GM10266 (cell line): ENCODE measurements around the gene BHLHE23.
A peak's percentile ranks its signal among the peaks of the same experiment; 100 is the strongest.
"Not testable (repeated sequence)": the region's sequence is repeated elsewhere in the genome, so short reads cannot be mapped to it uniquely, and the experiment has no call there.

Experiments used
- DNase-seq: peaks from one replicate; pipeline ENCODE4 v3.0.0; 2012; ENCODE audit errors: extremely low spot score
- TF ChIP-seq, protein P1 (sequence below): IDR thresholded peaks from 2 replicates; pipeline ENCODE4 v1.5.1; 2012; ENCODE audit warnings: mild to moderate bottlenecking, low read depth; ENCODE audit not compliant: control insufficient read depth, insufficient read depth; ENCODE audit errors: missing control alignments

Gene BHLHE23

GRCh38 chr20:63042448-63043071 is 35.8 kb upstream of the BHLHE23 start:
- TF ChIP-seq, protein P1, sequence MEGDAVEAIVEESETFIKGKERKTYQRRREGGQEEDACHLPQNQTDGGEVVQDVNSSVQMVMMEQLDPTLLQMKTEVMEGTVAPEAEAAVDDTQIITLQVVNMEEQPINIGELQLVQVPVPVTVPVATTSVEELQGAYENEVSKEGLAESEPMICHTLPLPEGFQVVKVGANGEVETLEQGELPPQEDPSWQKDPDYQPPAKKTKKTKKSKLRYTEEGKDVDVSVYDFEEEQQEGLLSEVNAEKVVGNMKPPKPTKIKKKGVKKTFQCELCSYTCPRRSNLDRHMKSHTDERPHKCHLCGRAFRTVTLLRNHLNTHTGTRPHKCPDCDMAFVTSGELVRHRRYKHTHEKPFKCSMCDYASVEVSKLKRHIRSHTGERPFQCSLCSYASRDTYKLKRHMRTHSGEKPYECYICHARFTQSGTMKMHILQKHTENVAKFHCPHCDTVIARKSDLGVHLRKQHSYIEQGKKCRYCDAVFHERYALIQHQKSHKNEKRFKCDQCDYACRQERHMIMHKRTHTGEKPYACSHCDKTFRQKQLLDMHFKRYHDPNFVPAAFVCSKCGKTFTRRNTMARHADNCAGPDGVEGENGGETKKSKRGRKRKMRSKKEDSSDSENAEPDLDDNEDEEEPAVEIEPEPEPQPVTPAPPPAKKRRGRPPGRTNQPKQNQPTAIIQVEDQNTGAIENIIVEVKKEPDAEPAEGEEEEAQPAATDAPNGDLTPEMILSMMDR: peak; percentile 6
- DNase-seq: no peak

DNA sequence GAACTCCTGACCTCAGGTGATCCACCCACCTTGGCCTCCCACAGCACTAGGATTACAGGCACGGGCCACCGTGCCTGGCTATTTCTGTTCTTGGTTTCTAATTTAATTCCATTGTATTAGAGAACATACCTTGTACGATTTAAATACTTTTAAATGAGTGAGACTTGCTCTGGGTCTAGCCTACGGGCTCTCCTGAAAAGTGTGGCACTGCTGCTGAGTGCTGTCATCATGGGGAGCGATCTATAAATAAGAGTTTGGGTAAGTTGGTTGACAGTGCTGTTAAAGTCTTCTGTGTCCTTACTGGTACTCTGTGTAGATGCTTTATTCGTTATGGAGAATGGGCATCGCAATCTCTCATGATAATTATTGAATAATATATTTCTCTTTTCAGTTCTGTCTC is 35.0 kb upstream of the BHLHE23 start:
- no peak for DNase-seq
- TF ChIP-seq, protein P1: no peak

DNA sequence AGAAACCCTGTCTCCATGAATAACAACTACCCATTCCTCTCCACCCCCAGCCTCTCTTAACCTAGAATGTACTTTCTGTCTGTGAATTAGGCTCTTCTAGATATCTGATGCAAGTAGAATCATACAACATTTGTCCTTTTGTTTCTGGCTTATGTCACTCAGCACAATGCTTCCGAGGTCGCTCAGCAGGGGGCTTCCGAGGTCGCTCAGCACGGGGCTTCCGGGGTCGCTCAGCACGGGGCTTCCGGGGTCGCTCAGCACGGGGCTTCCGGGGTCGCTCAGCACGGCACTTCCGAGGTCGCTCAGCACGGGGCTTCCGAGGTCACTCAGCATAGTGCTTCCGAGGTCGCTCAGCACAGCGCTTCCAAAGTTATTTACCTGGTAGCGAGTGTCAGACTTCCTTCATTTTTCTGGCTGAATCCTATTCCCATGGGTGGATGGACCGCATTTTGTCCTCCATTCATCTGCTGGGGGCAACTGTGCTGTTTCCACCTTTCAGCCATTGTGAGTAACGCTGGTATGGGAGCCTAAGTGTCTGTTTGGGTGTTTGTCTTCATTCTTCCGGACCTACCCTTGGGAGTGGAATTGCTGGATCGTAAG is 31.0 kb upstream of the BHLHE23 start:
- DNase-seq: no peak
- TF ChIP-seq, protein P1: no peak

GRCh38 chr20:63036291-63036690 is 29.5 kb upstream of the BHLHE23 start:
- TF ChIP-seq, protein P1: no peak
- DNase-seq: no peak

DNA sequence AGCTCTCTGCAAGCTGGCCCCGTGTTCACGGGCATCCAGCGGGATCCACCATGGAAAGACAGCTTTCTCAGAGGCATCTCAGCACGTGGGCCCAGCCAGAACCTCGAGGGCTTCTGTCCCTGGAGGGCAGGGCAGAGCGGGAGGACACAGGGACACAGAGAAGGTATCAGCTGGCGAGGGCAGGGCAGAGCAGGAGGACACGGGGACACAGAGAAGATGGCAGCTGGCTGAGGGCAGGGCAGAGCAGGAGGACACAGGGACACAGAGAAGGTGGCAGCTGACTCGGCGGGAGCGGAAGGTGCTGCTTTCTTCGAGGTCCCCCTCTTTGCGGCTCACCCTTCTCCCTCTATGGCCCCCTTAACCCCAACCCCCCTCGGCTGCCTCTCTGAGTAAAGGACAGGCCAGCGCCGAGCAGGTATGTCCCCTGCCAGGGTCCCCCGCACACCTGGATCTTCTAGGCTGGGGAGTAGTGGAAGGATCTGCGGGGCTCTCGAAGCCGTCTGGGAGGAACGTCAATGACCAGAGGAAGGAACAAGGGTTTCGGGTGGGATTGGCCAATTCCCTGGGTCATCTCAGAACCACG is 28.9 kb upstream of the BHLHE23 start:
- no peak for DNase-seq
- TF ChIP-seq, protein P1: no peak

- not testable (repeated sequence) for DNase-seq
These were observed 28.2 kb upstream of the BHLHE23 start for GRCh38 chr20:63034710-63035602.

DNA sequence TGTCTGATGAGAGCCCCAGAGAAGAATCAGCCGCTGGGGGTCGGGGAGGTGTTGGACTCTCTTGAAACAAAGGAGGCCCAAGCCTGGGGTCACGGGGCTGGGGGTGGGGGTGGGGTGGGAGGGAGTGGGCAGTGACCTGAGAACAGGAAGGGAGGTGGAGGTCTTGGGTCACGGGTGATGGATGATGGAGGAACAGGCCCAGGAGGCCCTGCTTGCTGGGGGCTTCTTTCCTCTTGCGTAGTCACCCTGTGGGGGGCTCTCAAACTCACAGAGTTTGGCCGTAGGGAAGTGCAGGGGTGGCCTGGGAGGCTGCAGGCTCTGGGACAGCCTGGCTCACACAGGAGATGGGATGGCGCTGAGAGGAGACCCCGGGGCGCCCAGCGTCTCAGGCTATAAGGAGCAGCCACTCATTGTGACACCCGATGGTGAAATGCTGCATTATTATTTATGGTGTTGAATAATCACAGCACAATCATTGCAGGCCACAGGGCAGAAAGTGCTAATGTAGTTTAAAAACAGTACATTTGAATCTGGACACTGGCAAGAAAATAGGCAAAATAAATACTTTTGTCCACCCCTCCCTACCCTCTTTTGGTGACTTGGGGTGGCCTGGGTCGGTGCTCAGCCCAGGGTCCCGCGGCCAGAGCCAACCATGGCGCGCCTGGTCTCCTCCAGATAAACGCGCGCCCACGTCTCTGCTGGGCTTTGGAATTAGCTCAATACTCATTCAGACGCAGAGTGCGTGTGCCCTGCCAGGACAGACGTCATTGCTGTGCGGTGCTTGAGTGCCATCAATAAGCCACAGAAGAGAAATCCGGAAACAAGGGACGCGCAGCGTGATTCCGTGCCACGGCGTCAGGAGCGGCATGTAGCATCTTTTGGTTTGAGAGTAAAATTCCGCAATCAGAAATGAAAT is 27.3 kb upstream of the BHLHE23 start:
- TF ChIP-seq, protein P1: no peak
- no peak for DNase-seq
